GM18870 (cell line): Measurements from ENCODE around the gene ARFGAP1.

Experiments
- ATAC-seq: cut with Tn5 transposase; IDR thresholded peaks from one replicate; pipeline ENCODE4 v1.9.1; 2021; ENCODE audit warnings: moderate library complexity; ENCODE audit not compliant: unreplicated experiment

ARFGAP1 gene

DNA sequence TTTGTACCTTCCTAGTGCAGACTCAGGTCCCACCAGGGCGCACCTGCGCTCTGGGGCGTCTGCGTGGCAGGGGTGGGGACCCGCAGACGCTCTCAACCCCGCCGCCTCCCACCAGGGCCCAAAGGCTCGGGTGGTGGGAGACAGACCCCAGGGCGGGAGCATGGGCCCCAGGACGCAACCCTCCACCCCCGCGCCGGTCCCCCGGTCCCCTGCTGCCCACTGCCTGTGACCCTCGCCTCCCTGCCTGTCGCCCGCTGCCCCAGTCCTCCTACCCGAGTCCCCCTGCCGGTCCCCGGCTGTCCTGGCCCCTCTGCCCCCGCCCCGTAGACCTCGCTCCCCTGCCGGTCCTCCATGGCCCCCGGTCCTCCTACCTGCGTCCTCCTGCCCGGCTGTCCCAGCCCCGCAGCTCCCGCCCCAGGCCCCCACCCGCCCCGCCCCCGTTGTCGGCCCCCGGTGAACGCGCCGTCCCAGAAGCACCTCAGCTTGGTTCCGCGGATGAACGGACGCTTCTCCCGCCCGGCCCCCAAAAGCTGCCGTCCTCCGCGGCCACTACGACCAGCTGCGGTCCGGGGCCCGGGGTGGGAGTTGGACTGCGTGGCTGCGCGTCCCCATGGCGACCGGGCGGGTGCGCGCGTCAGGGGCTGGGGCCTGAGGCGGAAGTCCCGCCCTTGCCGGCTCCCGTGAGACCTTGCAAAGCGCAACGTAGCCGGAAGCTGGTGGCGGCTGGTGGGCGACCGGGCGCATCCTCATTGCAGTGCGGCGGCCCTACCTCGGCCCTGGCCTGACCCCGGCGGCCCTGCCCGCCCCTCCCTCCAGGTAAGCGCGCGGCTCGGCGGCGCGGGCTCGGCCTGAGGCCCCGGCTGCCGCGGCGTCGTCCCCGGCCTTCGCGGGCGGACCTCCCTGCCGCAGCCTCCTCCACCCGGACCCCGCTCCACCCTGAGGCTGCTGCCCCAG, at the start of gene ARFGAP1:
TSS of gene ARFGAP1 (plus strand) at position 709 of the 954 bp plus-strand sequence. CDS start 2,768 bp downstream, outside the sequence.
- ATAC-seq: no peak

DNA sequence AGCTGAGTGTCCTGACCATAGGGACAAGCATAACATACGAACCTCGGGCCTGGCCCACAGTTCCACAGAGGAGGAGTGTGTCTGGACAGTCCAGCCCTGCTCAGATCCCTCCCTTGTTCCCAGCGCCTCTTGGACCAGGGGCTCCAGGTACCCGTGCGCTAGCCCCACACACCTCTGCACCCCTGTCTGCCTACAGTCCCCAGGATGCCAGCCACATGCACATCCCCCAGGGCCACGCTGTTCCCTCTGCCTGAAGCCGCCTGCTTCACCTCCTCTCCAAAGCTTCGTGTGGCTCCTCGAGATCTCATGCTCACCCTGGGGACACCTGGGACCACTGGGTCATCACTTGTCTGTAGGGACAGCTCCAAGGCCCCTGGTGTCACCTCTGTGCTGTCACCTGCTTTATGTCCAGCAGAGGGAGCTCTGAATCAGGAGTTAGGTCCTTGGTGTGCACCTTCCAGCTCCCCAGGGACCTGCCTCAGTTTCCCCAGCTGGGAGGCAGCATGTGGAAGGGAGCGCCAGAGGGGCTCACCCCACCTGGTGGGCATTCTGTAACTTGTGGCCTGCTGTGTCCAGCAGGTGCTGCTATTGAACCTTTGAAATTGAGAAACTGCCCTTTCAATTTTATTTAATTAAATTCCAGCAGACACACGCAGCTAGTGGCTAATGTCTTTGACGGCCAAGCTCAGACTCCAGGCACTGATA, 49.3 kb upstream of the ARFGAP1 start:
- ATAC-seq: no peak

DNA sequence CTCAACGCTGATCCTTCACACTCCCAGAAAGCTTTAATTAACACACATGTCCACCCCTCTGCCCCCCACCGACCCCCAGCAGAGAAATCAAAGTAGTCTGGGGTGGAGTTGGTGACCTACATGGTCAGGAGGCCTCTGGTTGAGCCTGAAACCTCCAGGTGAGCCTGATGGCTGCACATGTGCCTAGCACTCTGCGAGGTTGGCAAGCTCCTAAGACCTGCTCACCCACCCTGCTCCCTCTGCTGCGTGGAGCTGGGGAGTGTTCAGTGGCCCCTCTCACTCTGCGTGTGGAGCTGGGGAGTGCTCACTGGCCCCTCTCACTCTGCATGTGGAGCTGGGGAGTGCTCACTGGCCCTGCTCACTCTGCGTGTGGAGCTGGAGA, 48.8 kb upstream of the ARFGAP1 start:
- ATAC-seq: no peak

DNA sequence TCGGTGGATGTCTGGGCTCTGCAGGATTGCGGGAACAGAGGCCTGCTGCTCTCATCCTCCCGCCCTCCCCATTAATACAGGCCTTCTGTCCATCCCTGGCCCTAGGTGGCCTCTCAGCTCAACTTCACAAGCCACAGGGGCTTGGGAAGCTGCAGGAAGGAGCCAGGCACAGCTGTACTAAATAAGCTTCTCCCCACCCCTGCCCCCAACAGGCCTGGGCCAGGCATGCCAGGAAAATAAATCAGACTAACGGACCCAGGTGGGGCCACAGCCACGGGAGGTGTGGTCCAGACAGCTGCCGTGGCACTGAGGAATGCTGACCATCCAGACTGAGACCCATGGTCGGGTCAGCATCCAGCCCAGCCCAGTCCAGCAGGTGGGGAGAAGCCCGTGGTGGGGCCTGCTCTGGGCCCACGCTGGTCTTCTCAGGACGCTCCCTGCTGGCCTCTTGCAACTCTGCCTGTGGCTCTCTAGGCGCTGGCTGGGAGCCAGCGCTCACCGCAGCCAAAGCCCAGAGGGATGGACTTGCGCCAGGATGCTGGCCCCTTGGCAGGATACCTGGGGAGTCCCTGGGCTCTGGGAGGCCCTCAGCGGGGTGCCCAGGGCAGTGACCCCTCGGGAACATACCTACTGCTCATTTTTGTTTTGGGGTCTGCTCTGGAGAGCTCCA, 48.1 kb upstream of the ARFGAP1 start:
- ATAC-seq: no peak

DNA sequence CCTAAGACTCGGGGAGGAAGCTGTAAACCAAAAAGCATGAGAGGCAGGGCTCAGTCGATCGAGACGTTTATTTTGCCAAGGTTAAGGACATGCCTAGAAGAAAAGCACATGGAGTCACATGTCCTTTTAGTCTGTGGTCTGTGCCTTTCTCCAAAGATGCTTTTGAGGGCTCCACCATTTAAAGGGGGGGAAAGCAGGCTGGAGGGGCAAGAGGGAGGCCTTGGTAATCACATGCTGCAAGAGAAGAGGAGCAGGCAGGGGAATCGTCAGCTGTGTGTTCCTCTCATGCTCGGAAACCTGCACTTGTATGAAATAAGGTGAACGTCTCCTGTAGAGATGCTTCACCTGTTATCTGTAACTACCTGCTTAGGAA, 47.5 kb upstream of the ARFGAP1 start:
- ATAC-seq: no peak

DNA sequence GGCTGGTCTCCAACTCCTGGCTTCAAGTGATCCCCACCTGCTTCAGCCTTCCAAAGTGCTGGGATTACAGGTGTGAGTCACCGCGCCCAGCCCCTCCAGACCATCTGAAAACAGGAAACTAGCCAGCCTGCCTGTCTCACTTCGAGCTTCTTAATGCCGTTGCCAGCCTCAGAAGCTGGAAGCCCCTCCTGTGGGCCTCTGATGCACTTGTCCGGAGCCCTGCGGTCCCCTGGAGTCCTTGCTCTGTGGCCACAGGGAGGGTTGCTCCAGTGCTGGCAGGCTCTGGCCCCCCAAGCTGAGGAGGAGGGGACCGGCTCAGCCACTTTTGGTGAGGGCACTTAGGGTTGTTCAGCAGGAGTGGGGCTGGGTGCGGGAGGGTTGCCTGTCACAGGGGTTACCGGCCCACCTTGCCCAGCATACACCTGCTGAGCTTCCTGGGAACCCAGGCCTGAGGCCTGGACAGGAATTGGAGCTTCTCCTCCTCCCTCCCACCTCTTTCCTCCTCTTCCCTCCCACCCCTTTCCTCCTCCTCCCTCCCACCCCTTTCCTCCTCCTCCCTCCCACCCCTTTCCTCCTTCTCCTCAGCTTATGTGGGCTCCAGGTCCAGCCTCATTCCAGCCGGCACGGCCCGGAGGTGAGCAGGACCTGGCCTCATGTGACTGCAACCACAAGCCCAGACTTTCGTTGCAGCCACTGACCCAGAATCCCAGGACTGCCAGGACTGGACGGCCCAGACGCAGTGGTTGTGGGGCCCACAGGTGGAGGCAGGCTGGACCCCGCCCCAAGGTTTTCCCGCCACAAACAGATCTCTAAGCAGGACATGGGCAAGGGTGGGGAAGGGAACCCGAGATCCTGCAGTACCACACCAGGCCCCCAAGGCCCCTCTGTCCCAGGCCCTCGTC, 46.3 kb upstream of the ARFGAP1 start:
- no peak for ATAC-seq

DNA sequence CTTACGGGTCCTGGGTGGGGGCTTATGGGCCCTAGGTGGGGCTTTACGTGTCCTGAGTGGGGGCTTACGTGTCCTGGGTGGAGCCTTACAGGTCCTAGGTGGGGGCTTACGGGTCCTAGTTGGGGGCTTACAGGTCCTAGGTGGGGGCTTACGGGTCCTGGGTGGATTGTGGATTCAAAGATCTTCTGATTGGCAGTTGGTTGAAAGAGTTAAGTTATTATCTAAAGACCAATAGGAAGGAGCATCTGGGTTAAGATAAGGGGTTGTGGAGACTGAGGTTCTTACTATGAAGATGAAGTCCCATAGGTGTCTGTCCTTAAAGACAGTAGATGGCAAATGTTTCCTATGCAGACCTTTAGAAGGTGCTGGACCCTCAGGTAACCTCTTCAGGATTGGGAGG, 45.4 kb upstream of the ARFGAP1 start:
- no peak for ATAC-seq

DNA sequence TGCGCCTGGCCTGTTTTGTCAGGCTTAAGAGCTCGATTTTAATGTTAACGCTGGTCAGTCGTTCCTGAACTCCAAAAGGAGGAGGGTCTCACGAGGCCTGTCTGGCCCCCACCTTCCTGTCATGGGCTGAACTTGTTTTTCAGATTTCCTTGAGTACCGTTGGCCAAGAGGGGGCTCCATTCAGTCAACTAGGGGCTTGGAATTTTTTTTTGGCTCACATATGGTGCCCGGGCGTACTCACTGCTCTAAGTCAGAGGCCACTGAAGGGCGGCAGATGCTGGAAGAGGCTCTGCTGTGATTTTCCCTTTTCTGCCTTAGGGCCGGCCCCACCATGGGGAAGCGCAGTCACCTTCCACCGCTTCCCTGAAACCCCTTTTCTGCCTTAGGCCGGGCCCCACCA, 43.8 kb upstream of the ARFGAP1 start:
- ATAC-seq: no peak

DNA sequence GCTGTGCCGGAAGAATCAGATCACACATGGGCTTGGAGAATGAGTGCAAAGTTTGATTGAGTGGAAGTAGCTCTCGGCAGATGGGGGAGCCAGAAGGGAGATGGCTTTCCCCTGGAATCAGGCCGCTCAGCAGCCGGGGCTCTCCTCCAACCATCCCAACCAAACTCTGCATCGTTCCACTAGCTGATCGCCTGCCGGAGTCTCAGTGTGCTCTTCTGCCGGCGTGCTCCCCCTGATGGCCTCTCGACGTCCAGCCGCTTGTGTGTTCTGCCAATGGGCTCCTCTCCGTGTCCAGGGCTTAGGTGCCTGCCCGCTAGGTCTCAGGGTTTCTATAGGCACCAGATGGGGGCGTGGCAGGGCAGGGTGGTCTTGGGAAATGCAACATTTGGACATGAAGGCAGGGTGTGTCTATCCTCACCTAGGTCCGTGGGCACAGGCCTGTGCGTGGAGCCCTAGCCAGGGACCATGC, 41.8 kb upstream of the ARFGAP1 start:
- no peak for ATAC-seq

DNA sequence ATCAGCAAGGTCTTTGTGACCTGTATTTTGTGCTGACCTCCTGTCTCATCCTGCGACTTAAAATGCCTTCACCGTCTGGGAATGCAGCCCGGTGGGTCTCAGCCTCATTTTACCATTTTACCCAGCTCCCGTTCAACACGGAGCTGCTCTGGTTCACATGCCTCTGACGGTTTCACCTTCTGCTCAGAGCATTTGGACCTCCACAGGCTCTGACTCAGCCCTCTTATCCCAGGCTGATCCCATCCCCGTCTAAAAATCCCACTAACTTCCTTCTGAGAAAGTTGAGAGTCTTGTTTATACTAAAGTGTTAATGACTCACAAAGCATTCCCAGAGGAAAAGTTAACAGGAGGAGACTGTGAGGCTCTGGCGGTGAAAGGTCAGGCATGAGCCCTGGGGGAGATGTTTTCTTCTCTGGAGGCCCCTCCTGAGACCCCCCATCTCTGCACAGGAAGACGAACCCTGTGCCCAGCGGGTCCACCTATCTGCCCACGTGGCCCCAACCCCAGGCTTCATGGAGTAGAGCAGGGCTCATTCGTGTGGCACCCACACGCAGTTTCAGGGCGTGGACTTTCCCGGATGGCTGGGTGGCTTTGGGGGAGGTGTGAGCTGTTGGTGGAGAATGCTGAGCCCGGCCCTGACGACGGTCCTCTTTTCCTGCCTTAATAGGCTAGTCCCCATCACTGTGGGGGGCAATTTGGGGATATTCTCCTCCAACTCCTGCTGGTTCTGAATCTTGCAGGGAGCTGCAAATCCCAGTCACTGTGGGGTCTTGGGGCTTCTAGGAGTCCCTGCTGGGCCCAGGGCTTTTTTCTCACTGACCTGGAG, 40.2 kb upstream of the ARFGAP1 start:
- no peak for ATAC-seq

DNA sequence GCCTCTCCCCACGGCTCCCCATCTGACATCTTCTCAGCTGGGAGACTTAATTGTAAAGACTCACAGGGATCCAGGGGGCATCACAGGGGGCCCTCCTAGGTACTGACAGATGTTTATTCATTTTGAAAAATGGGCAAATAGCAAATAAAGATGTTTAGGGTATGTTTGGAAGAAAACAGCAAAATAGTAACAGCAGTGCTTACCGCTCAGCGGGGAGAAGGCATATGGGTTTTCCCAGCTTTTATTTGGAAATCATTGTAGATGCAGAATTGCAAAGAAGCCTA, 39.6 kb upstream of the ARFGAP1 start:
- no peak for ATAC-seq

DNA sequence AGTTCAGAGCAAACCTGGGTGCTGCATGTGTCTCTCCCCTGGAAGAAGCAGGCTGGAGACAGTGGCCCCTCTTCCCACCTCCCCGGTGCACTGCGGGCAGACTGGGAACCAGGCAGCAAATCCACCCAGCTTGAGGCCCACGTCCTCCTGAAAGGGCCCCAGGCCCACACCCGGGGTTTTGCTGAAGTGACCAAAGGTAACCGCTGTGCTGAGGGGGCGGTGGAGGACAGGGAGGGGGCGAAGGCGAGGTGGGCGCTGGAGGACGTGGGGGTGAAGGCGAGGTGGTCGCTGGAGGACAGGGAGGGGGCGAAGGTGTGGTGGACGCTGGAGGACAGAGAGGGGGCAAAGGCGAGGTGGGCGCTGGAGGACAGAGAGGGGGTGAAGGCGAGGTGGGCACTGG, 38.7 kb upstream of the ARFGAP1 start:
- ATAC-seq: no peak

DNA sequence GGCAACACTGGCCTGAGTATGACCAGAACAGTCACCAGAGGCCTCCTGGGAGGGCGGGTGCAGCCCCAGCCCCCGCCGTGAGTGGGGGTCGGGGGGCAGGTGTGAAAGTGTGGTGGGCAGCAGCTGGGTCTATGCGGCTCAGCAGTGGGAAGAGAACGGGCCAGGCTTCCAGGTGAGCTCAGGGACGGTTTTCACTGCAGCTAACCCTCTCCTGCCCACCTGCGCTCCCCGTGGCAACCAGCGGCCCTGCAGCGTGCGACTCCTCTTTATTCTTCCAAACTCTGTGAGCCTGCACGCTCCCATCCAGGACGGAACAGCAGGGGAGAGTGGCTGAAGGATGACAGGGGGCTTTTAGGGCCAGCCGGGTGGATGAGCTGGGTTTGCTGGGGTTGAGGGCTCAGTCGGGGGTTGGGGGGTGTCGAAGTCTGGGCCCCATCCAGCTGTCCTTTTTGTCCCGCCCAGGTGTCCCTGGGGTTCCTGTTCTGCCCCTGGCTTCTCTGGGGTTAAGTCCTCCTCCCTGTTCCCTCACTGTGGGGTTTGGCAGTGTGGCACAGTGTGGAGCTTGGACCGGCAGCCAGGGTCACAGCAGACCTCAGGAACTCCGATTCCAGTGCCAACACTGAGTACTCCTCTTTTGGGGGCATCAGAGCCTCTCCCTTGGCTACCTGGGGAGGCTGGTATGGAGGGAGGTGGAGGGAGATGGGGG, 37.8 kb upstream of the ARFGAP1 start:
- no peak for ATAC-seq

DNA sequence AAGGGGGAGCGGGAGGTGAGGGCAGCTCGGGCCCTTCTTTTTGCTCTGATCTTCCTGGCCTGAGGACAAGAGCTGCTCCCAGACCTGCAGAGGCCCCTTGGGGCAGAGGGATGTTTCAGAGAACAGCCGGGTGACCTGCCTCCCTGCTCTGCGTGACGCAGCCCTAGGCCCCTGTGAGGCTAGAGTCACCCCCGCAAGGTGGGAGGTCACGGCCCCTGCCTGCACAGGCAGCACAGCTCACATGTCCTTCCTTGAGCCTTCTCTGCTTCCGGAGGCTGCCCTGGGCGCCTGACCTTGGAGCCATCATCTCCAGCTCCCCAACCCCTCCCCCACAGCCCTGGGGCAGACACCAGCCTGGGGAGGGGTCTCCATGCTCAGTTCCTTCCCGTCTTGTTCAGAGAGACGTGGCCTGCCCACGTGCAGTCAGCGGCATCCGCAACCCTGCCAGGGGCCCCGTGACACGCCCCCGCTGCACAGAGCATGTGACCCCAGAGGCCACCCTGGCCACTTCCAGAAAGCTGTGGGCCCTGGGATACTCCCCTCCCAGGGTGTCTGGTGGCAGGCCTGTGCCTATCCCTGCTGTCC, 37.1 kb upstream of the ARFGAP1 start, which contains the start of gene BIRC7:
TSS of gene BIRC7 (plus strand) at position 507 of the 585 bp plus-strand sequence. CDS start 192 bp downstream, outside the sequence.
- no peak for ATAC-seq

DNA sequence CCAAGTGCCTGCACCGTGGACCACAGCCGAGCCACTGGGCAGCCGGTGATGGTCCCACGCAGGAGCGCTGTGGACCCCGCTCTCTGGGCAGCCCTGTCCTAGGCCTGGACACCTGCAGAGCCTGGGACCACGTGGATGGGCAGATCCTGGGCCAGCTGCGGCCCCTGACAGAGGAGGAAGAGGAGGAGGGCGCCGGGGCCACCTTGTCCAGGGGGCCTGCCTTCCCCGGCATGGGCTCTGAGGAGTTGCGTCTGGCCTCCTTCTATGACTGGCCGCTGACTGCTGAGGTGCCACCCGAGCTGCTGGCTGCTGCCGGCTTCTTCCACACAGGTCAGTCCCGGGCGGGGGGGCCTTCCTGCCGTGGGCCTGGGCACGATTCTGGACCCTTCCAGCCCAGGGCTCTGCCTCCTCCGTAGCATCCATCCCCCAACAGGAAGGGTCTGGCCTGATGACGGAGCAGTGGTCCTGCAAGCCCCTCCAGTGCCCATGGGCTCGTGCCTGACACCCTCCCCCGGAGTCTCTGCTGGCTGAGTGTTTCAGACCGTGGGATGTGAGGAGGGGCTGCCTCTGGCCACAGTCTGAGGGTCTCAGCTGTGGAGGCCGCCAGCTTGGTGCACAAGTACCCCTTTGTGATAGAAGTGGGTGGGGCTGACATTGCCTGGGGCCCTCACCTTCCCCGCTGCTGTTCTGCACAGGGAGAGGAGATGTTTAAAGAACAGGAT, 36.3 kb upstream of the ARFGAP1 start:
- no peak for ATAC-seq

DNA sequence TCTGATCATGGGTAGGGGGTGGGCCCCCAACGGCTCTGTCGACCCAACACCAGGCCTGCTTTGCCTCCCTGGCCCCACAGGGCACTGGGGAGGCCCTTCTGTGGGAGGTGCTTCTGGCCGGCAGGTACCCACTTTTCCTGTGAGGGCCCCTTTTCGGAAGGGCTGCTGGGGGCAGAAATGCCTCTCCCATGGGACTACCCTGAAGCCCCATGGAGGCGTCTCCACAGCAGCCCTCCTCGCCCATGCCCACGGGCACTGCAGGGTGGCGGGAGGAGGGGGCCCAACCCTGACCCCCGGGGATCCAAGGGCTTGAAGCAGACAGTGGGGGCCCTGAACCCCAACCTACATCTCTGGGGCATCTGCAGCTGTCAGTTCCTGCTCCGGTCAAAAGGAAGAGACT, 34.6 kb upstream of the ARFGAP1 start:
- ATAC-seq: no peak

DNA sequence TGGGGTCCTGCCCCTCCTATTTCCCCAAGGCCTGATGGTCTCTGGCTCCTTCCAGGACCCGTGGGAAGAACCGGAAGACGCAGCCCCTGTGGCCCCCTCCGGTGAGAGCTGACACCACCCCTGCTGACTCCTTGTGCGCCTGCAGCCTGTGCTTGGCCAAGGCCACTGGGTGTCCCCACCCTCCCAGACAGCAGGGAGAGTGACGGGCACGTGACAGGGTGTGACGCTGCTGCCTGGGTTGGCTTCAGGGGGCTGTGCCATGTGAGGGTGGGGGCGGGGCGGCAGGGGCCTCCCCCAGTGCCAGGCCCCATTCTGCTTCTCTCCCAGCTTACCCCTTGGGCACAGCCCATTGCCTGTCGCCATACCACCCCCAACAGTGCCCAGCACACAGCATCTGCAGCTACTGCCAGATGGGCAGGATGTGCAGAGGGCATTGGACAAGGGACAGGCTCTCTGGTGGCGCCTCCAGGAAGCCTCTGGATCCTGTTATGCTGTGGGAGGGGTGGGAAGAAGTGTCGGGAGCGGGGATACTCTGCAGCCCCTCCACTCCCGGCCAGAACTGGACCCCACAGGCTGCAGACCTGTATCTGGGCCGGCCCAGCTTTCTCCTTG, 34.0 kb upstream of the ARFGAP1 start:
- ATAC-seq: no peak

DNA sequence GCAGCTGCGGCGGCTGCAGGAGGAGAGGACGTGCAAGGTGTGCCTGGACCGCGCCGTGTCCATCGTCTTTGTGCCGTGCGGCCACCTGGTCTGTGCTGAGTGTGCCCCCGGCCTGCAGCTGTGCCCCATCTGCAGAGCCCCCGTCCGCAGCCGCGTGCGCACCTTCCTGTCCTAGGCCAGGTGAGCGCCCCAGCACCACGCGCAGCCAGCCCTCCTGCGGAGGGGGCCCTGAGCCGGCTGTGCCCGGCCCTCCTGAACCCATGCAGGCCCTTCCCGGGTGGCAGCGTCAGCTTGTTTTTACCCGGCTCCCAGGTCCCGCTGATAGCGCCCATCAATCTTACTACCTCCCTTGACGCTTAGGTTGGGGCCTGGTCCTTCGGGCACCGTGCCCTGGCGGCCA, 33.2 kb upstream of the ARFGAP1 start:
- ATAC-seq: no peak
